GM12891 (cell line): Measurements from ENCODE around the gene MYCBPAP.

ENCODE experiments used
- DNase-seq: peaks from one replicate; pipeline ENCODE4 v3.0.0; 2011; ENCODE audit warnings: low spot score; ENCODE audit not compliant: insufficient read length
- FAIRE-seq: peaks from 2 replicates; lab custom pipeline; 2011; peaks lifted over from hg19 to GRCh38; lab: Jason Lieb, UNC
- PAX5 ChIP-seq: IDR thresholded peaks from 2 replicates; pipeline ENCODE4 v1.6.1; 2011; ENCODE audit warnings: low read length, moderate library complexity, mild to moderate bottlenecking; ENCODE audit not compliant: insufficient read depth, severe bottlenecking
- POLR2A ChIP-seq: IDR thresholded peaks from 2 replicates; pipeline ENCODE4 v1.6.1; 2011; ENCODE audit warnings: low read depth, low read length, control low read depth
- POLR2AphosphoS5 ChIP-seq: IDR thresholded peaks from 2 replicates; pipeline ENCODE4 v1.6.1; 2011; ENCODE audit warnings: low read depth, low read length, control low read depth
- POU2F2 ChIP-seq: IDR thresholded peaks from 2 replicates; pipeline ENCODE4 v1.6.1; 2011; ENCODE audit warnings: low read depth, mild to moderate bottlenecking, control low read depth, low read length, moderate library complexity
- SPI1 ChIP-seq: IDR thresholded peaks from 2 replicates; pipeline ENCODE4 v1.6.1; 2011; ENCODE audit warnings: low read depth, low read length, control low read depth
- TAF1 ChIP-seq: IDR thresholded peaks from 2 replicates; pipeline ENCODE4 v1.6.1; 2011; ENCODE audit warnings: low read depth, low read length, control low read depth

The MYCBPAP gene

DNA sequence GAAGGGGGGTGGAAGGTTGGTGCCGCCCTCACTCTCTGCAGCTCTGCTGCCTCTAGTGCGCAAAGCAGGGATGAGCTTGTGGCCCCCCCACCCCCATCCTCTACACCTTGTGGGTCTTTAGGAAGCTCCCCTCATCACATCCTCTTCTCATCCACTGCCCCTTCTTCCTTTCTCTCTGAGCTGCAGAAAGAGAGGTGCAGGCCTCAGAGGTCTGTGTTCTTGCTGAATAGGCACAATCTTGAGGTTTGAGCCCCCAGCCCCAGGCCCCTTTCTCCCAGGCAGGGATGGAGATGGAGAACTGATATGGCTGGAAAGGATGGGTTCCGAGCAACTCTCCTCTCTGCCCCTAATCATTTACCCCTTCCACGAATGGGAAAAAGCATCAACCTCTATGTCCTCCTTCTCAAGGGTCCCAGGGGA is 54.9 kb downstream of the MYCBPAP start:
- DNase-seq (no peak), FAIRE-seq (no peak)
- TF ChIP-seq POLR2AphosphoS5 (no peak), SPI1 (no peak), POU2F2 (no peak), TAF1 (no peak), POLR2A (no peak), PAX5 (no peak)

GRCh38 chr17:50564916-50565315 is 56.7 kb downstream of the MYCBPAP start:
- DNase-seq (no peak), FAIRE-seq (no peak)
- TF ChIP-seq TAF1 (no peak), SPI1 (no peak), POLR2A (no peak), POU2F2 (no peak), PAX5 (no peak), POLR2AphosphoS5 (no peak)

DNA sequence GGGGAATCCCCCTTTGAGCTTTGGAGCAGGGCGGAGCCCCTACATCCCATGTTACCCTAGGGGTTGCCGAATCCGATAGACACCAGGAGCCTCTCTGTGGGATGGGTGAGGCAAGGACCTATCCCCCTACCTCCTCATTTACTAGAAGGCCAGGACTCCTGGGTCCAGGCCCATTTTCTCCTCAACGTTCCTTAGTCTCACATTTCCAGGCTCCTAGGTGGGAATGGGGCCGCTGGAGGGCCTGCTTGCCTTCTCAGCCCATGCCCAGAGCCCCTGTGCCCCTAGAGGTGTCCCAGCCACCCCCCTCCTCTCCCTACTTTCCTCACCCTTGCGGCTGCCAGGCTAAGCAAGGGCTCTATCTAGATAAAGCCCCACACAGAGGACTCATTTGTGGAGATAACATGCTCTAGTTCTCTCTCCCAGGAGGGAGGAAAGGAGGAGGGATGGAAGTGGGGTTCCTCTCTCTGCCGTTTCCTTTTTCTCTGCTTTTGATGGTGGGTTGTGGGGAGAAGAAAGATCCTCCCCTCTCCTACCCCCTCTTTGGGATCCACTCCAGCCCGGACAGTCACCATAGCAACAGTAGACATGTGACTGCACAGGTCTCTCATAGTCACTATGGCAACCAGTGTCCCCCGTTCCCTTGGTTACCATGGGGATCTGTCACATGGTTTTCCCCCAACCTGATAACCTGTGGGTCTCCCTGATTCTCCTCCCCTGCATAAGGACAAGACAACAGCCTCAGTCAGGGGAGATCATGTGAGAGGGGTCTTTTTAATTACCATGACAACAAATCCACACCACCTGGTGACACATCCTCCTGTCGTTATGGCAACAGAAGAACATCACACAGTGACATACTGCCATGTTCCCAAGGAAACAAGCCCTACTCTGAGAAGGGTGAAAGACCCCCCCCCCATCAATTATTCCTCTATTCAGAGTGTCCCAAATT is 57.4 kb downstream of the MYCBPAP start:
- DNase-seq (no peak), FAIRE-seq (no peak)
- no peak for TF ChIP-seq POLR2A
- TF ChIP-seq POLR2AphosphoS5, result no peak
- TF ChIP-seq TAF1, result no peak
- TF ChIP-seq POU2F2, result no peak
- TF ChIP-seq PAX5, result no peak
- no peak for TF ChIP-seq SPI1

DNA sequence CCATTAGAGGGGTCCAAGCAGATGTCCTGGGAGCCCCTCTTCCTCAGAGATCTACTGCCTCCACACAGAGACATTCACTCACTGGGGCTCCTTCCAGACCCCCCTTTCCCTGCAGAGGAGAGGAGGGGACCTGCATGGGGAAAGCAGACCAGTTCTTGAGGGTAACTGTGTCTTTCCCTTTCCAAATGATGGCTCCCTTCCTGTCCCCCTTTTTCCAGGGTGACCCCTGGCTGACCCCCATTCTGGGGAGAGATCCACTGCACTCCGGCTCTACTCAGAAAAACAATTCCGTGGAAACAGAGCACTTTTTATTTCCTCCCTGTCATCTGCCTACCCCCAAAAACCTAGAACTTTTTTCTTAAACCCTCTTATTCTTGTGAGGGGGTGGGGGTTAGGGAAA is 58.6 kb downstream of the MYCBPAP start:
- FAIRE-seq, result no peak
- no peak for TF ChIP-seq POU2F2
- DNase-seq, result no peak

DNA sequence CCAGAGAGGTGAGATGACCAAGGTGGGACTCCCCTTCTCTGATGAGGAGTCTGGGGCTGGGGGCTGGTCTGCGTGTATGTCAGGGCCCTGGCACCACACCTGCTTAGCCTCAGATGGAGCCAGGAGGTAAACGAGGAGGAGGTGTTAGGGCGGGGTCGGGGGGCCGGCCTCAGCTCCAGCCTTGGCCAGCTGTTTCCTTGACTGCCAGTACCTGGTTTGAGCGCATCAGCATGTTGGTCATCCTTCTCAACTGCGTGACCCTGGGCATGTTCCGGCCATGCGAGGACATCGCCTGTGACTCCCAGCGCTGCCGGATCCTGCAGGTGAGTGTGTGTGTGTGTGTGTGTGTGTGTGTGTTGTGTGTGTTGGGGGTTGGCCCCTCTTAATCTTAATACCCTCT is 60.4 kb downstream of the MYCBPAP start:
- TF ChIP-seq TAF1, result no peak
- TF ChIP-seq PAX5, result no peak
- TF ChIP-seq POLR2AphosphoS5, result no peak
- TF ChIP-seq POU2F2, result no peak
- no peak for DNase-seq
- no peak for FAIRE-seq

DNA sequence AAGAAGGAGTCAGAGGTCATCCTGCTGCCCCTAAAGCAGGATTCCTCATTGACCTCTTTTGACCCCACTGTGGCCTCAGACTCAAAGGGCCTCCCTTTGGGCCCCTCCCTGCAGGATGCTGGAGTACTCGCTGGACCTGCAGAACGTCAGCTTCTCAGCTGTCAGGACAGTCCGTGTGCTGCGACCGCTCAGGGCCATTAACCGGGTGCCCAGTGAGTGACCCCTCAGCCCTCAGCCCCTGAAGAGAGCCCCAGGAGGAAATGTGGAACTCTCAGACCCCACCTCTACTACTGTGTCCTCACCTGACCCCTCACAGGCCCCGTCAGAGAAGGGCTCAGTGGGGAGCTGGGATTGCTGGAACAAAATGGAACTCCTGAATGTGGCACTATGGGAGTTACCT is 61.4 kb downstream of the MYCBPAP start:
- DNase-seq (no peak), FAIRE-seq (no peak)
- TF ChIP-seq SPI1 (no peak), POLR2AphosphoS5 (no peak), POLR2A (no peak), TAF1 (no peak), POU2F2 (no peak), PAX5 (no peak)

DNA sequence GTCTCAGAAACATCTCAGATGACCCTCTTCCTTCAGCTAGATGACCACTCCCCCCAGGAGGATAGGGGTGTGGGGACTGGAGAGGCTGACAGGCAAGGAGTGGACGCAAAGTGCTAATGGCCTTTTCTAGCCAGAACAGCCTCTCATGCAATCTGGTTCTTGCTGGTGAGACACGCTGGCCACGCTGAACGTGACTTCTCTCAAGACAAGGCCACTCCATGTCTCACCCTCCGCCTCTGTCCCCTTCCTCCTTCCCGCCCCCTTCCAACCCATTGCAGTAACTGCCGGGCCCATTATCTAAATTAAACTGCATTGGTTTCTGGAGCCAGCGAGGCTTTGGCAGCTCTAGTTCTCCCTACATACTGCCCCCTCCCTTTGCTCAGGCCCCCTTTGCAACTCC is 61.8 kb downstream of the MYCBPAP start:
- no peak for TF ChIP-seq TAF1
- TF ChIP-seq SPI1, result no peak
- TF ChIP-seq POLR2AphosphoS5, result no peak
- TF ChIP-seq POLR2A, result no peak
- TF ChIP-seq PAX5, result no peak
- TF ChIP-seq POU2F2, result no peak
- DNase-seq (no peak), FAIRE-seq (no peak)

GRCh38 chr17:50570528-50570927 is 62.3 kb downstream of the MYCBPAP start:
- no peak for FAIRE-seq
- DNase-seq, result no peak
- TF ChIP-seq POLR2A (no peak), PAX5 (no peak), POLR2AphosphoS5 (no peak), TAF1 (no peak), POU2F2 (no peak), SPI1 (no peak)

DNA sequence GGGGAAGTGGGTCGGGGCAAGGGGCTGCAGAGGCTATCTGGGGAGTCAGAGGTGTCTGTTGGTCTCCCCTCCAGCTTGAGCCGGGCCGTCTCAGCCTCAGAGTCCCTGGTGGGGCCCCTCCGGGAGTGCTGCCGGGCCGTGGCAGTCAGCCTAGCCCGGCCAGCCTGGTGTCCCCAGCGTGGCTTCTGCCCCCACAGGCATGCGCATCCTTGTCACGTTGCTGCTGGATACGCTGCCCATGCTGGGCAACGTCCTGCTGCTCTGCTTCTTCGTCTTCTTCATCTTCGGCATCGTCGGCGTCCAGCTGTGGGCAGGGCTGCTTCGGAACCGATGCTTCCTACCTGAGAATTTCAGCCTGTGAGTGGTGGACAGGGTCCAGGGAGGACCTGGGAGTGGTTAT is 63.4 kb downstream of the MYCBPAP start:
- TF ChIP-seq SPI1 (no peak), POU2F2 (no peak), PAX5 (no peak)
- FAIRE-seq, result no peak
- no peak for DNase-seq

DNA sequence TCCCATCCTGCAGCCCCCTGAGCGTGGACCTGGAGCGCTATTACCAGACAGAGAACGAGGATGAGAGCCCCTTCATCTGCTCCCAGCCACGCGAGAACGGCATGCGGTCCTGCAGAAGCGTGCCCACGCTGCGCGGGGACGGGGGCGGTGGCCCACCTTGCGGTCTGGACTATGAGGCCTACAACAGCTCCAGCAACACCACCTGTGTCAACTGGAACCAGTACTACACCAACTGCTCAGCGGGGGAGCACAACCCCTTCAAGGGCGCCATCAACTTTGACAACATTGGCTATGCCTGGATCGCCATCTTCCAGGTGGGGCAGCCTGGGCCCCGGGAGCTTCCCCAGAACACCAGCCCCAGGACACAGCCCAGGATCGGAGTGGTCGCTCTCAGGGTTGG is 64.3 kb downstream of the MYCBPAP start:
- FAIRE-seq, result no peak
- TF ChIP-seq SPI1 (no peak), PAX5 (no peak), POU2F2 (no peak), POLR2AphosphoS5 (no peak), POLR2A (no peak), TAF1 (no peak)

More for the DNA sequence above, 64.3 kb downstream of the MYCBPAP start:
- no peak for DNase-seq
